Sciatic nerve (tissue), 2 donors: Measurements from ENCODE around the gene PRDX5. TPM values are rescaled to one million over a fixed set of nuclear protein-coding genes. Genes with fewer than 3 reads are reported as not detected.

Source experiments
- ATAC-seq: fragments of 200-7000 bp; cut with Tn5 transposase; one replicate; pipeline ENCODE4 v1.9.1; 2020; ENCODE audit warnings: mild to moderate bottlenecking, moderate library complexity
- DNase-seq: peaks from one replicate; pipeline ENCODE4 v3.0.0-alpha.2; 2020; ENCODE audit warnings: low spot score
- intact Hi-C: fragments of 100-400 bp; cut with DNase I; formaldehyde crosslinking; loops from one replicate; pipeline ENCODE4 v1.14.2; 2022
- total RNA-seq: library from RNA; stranded (reverse); fragmentation: NEBNext Ultra II Directional; extraction: Animal tissue kit (Norgen Biotek cat#: 25700); gene quantifications from one replicate; pipeline ENCODE4 v1.2.1, GENCODE V29; 2021
- donor health status: DM: no; HTN: no; CAD: no.
- donor health status: DM: no; HTN: no; CAD: no.

Gene PRDX5
- total RNA-seq, 1 donor from 2014 or later, result 143 TPM

DNA sequence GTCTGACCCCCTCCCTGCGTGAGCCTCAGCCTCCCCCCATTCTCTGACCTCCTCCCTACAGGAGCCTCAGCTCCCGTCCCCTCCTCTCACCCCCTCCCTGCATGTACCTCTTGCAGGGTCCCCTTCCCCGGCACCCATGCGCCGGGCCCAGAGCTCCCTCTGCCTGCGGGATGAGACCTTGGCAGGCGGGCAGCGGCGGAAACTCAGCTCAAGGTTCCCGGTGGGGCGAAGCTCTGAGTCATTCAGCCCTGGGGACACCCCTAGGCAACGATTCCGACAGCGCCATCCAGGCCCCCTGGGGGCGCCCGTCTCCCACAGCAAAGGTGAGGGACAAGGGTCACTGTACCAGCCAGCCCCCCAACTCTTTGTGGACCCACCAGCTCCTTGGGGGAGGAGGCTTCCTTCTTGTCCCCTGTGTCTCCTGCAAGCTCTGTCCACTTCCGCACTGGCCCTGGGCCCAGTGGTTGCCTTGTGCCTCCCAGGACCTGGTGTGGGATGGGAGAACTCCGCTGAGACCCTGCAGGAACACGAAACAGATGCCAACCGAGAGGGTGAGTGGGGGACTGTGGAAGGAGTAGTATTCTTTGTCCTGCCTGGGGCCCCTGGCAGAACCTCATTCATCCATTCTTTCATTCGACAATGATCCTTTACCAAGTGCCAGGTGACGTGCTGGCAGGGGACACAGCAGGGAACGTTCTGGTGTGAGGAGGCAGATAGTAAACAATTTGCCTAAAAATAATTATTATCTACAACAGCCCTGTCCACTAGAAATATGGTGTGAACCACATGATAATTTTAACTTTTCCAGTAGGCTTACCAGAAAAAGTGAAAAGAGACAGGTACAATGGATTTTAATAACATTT is 37.4 kb downstream of the PRDX5 start:
- ATAC-seq (peak; percentile 65), DNase-seq (peak; percentile 84)
- intact Hi-C loops, result no loop called here

GRCh38 chr11:64356498-64357411 is 38.8 kb downstream of the PRDX5 start:
- no peak for ATAC-seq
- intact Hi-C loops, result no loop called here
- no peak for DNase-seq

DNA sequence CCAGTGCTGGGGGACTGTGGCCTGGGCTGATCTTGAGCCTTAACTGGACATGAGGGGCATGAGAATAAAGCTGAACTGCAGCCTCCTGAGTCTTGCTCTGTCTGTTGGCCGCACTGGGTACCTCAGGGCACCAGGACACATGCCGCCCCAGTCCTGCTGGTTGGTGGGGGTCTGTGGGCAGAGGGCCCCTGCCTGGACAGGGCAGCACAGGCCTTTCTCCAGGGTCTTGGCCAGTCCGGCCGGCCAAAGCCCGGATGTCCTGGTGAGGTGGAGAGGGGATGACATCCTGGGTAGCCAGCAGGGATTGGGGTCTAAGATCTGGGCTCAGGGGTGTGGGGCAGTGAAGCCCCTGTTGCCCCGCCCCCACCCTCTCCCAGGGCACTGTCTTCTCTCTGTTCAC is 39.5 kb downstream of the PRDX5 start:
- intact Hi-C loops, result no loop called here
- no peak for DNase-seq
- ATAC-seq, result no peak

DNA sequence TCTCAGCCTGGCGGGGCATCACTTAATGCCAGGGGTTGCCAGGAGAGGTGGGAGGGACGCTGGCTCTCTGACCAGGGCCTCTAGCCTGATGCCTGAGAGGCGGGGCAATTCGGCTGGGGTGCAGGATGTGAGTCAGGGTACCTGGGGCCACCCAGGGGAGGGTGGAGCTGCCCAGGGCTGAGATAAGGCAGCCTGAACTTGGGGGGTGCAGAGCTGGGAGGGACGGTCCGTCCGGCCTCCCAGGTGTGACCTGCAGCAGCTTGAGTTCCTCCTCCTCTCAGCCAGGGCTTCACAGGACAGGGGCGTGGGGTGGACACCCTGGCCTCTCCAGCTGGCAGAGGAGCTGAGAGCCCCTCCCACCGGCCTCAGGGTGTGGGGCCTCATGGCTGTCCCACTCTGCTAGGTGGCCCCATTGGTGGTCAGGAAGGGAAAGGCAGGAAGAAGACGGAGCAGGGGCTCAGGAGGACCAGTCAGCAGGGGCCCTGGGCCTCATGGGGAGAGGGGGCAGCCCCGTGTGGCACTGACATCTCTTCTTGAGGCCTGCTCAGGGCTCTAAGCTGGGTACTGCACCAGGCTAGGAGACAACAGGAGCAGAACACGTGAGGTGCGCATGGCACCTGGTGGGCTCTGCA is 40.1 kb downstream of the PRDX5 start:
- ATAC-seq, result peak; percentile 3
- intact Hi-C loops, result no loop called here
- DNase-seq, result peak; percentile 65

GRCh38 chr11:64358536-64358906 is 40.6 kb downstream of the PRDX5 start:
- intact Hi-C loops, result no loop called here
- peak; percentile 11 for ATAC-seq
- DNase-seq, result no peak

GRCh38 chr11:64358907-64359711 is 41.2 kb downstream of the PRDX5 start, which contains the start of gene RPS6KA4:
TSS of gene RPS6KA4 (plus strand) at chr11:64359162. CDS start at chr11:64359236, 74 bp downstream.
- ATAC-seq (peak; percentile 81), DNase-seq (peak; percentile 81)
- intact Hi-C loops, result no loop called here

GRCh38 chr11:64359712-64360445 is 42.0 kb downstream of the PRDX5 start:
- DNase-seq (peak; percentile 64), ATAC-seq (peak; percentile 3)
- intact Hi-C loops, result no loop called here

- DNase-seq, result no peak
- intact Hi-C loops, result no loop called here
- ATAC-seq, result no peak
These were observed 42.6 kb downstream of the PRDX5 start for GRCh38 chr11:64360448-64360921.

GRCh38 chr11:64361659-64362058 is 43.7 kb downstream of the PRDX5 start:
- no peak for ATAC-seq
- intact Hi-C loops, result no loop called here
- DNase-seq, result no peak

GRCh38 chr11:64362339-64362738 is 44.4 kb downstream of the PRDX5 start:
- no peak for ATAC-seq
- DNase-seq, result no peak
- intact Hi-C loops, result no loop called here

DNA sequence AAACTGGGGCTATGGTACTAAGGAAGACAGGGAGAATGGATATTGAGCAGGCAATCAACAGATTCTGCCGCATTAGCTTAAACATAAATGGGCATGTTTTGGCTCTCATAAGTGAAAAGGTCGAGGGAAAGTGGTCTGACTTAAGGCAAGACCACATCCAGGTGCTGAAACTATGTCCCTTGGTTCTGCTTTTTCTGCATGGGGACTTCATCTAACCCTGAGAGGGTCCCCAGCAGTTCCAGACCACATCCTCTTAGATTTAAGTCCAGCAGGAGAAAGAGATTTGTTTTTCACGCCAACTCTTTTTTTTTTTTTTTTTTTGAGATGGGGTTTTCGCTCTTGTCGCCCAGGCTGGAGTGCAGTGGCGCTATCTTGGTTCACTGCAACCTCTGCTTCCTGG is 46.5 kb downstream of the PRDX5 start:
- DNase-seq (no peak), ATAC-seq (no peak)
- intact Hi-C loops, result no loop called here

GRCh38 chr11:64364911-64365310 is 47.0 kb downstream of the PRDX5 start:
- intact Hi-C loops, result no loop called here
- ATAC-seq, result no peak
- DNase-seq, result no peak

GRCh38 chr11:64366751-64367150 is 48.8 kb downstream of the PRDX5 start:
- ATAC-seq (no peak), DNase-seq (no peak)
- intact Hi-C loops, result no loop called here

DNA sequence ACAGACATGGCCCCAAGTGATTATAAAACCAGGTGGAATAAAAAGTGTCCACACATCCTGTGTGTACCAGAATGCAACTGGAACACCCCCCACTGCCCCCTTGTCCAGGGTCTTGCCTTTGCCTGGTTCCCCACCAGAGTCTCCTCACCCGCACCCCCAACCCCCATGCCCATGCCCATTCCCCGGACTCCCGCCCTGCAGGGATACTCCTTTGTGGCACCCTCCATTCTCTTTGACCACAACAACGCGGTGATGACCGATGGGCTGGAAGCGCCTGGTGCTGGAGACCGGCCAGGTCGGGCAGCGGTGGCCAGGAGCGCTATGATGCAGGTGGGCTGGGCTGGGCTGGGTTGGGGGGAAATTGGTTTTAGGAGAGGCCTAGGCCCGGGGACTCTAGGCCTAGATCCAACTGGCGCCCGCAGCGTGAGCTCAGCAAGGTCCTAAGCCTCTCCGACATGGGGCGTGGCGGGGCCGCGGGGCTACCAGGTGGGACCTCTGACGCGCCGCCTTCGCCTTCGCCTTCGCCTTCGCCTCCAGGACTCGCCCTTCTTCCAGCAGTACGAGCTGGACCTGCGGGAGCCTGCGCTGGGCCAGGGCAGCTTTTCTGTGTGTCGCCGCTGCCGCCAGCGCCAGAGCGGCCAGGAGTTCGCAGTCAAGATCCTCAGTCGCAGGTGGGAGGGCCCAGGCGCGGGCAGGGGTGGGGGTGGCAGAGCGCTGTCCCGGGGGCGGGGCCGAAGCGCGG is 50.2 kb downstream of the PRDX5 start:
- intact Hi-C loops, result no loop called here
- DNase-seq (no peak), ATAC-seq (no peak)

GRCh38 chr11:64368673-64369074 is 50.8 kb downstream of the PRDX5 start:
- DNase-seq, result no peak

GRCh38 chr11:64369440-64370421 is 51.8 kb downstream of the PRDX5 start:
- intact Hi-C loops, result no loop called here

More at GRCh38 chr11:64368673-64369074, 50.8 kb downstream of the PRDX5 start:
- no peak for ATAC-seq
- intact Hi-C loops, result no loop called here

More at GRCh38 chr11:64369440-64370421, 51.8 kb downstream of the PRDX5 start:
- no peak for DNase-seq
- ATAC-seq, result no peak
